ENCODE data around the gene LEP.
A peak's percentile ranks its signal among the peaks of the same experiment; 100 is the strongest.

The LEP gene

GRCh38 chr7:128240696-128241386 is at the start of gene LEP:
Gene LEP, plus strand, starts transcription at chr7:128241278. Its CDS starts 10,741 bp downstream, at chr7:128252019.
- DNase-seq (ENCODE audit: low read depth in 2 of 2): no peak

- DNase-seq (ENCODE audit: low read depth in 2 of 2): no peak
These were observed 48.5 kb upstream of the LEP start for GRCh38 chr7:128192497-128193142.

GRCh38 chr7:128194533-128195282 is 46.4 kb upstream of the LEP start:
- no peak for DNase-seq (ENCODE audit: low read depth in 2 of 2)

- DNase-seq (ENCODE audit: low read depth in 2 of 2): no peak
These were observed 43.5 kb upstream of the LEP start for GRCh38 chr7:128197589-128197988.

GRCh38 chr7:128197989-128198580 is 43.0 kb upstream of the LEP start:
- DNase-seq (ENCODE audit: low read depth in 2 of 2): no peak

GRCh38 chr7:128200376-128200775 is 40.7 kb upstream of the LEP start:
- DNase-seq (ENCODE audit: low read depth in 2 of 2): no peak

- DNase-seq (ENCODE audit: low read depth in 2 of 2): no peak
These were observed 39.9 kb upstream of the LEP start for GRCh38 chr7:128201067-128201689.

GRCh38 chr7:128201690-128202085 is 39.4 kb upstream of the LEP start:
- DNase-seq (ENCODE audit: low read depth in 2 of 2): no peak

- DNase-seq (ENCODE audit: low read depth in 2 of 2): no peak
These were observed 38.7 kb upstream of the LEP start for GRCh38 chr7:128202287-128202957.

GRCh38 chr7:128203047-128203491 is 38.0 kb upstream of the LEP start:
- DNase-seq (ENCODE audit: low read depth in 2 of 2): no peak

- no peak for DNase-seq (ENCODE audit: low read depth in 2 of 2)
These were observed 37.3 kb upstream of the LEP start for GRCh38 chr7:128203710-128204214.

GRCh38 chr7:128204455-128204854 is 36.6 kb upstream of the LEP start:
- DNase-seq (ENCODE audit: low read depth in 2 of 2): no peak

GRCh38 chr7:128205068-128205467 is 36.0 kb upstream of the LEP start:
- no peak for DNase-seq (ENCODE audit: low read depth in 2 of 2)

- no peak for DNase-seq (ENCODE audit: low read depth in 2 of 2)
These were observed 34.9 kb upstream of the LEP start for GRCh38 chr7:128206017-128206746.

- no peak for DNase-seq (ENCODE audit: low read depth in 2 of 2)
These were observed 34.2 kb upstream of the LEP start for GRCh38 chr7:128206747-128207500.

GRCh38 chr7:128207609-128208008 is 33.5 kb upstream of the LEP start:
- DNase-seq (ENCODE audit: low read depth in 2 of 2): no peak

GRCh38 chr7:128209229-128210035 is 31.6 kb upstream of the LEP start:
- peak; percentile 46 to 64 for DNase-seq (ENCODE audit: low read depth in 2 of 2)

GRCh38 chr7:128210036-128210347 is 31.1 kb upstream of the LEP start:
- DNase-seq (ENCODE audit: low read depth in 2 of 2): no peak
